CD1c-positive myeloid dendritic cell (primary cell): ENCODE data around the gene LRRC56.
A peak's percentile ranks its signal among the peaks of the same experiment; 100 is the strongest.

ENCODE experiments used
- DNase-seq: peaks from one replicate; pipeline ENCODE4 v3.0.0-alpha.2; 2016; ENCODE audit errors: extremely low spot score

The LRRC56 gene

DNA sequence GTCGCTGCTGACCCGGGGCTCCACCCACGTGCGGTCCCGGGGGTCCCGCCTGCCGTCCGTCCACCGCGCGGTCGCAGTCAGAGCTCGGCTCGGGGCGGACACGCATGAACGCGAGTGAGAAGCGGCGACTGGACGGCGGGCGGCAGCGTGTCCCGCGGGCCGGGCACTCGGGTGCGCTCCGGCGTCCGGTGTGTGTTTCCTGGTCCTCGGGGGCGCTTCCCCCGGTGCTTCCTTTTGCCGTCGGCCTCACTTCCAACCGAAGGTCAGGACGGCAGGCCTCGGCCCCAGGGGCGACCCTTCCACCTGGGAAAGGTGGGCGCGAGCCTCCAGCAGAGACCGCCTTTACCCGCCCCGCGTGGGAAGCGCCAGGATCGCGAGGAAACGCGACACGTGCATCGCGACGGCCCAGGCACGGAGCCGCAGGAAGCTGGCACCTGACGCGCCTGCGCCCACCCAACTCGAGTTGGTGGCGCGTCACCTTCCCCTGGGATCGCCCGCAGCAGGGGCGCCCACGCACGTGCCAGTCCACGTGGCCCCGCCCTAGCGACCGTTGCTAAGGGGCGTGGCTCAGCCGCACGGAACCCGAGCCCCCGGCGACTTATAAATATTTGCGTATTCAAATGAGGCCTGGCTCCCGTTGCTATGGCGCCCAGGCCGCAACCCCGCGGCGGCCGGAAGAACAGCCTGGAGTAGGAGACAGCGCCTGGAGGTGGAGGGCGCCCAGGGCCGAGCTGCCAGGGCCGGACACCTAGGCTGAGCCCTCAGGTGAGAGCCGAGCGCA lies at the start of gene LRRC56:
Gene LRRC56 (plus strand): TSS at position 687 of the 781 bp plus-strand sequence. CDS start 3,158 bp downstream, outside the sequence.
- DNase-seq, result peak; percentile 97

DNA sequence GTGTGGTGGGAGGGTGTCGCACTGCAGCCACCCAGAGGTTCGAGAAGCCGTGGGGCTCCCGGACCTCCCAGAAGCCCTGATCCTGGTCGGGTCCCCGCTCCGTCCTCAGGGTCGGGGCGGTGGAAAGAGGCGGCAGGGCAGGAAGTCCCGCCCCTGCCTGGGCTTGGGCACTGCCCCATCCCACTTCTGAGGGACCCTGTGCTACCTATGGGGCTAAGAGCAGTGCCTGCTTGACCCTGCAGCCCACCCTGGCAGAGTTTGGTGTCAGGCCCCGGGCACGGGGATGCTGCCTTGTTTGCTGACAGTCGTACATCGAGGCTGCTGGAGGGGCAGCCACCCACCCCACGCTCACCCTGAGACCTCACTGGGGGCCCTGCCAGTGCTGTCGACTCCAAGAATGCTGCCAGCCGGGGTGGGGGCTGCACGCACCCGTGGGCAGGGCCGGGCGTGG lies 49.7 kb upstream of the LRRC56 start:
- DNase-seq, result no peak

DNA sequence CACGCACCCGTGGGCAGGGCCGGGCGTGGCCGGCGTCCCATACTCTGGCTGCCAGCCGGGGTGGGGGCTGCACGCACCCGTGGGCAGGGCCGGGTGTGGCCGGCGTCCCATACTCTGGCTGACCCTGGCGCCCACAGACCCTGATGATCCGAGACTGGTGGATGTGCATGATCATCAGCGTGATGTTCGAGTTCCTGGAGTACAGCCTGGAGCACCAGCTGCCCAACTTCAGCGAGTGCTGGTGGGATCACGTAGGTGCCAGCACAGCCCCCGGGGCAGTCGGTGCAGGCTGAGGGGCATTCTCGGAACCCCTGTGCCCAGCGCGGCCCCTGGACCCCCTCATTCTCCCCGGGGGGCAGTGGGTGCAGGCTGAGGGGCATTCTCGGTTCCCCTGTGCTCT lies 49.3 kb upstream of the LRRC56 start:
- DNase-seq, result no peak

GRCh38 chr11:488579-488978 lies 48.7 kb upstream of the LRRC56 start:
- no peak for DNase-seq

- no peak for DNase-seq
Observed at GRCh38 chr11:488992-489391, 48.3 kb upstream of the LRRC56 start.

DNA sequence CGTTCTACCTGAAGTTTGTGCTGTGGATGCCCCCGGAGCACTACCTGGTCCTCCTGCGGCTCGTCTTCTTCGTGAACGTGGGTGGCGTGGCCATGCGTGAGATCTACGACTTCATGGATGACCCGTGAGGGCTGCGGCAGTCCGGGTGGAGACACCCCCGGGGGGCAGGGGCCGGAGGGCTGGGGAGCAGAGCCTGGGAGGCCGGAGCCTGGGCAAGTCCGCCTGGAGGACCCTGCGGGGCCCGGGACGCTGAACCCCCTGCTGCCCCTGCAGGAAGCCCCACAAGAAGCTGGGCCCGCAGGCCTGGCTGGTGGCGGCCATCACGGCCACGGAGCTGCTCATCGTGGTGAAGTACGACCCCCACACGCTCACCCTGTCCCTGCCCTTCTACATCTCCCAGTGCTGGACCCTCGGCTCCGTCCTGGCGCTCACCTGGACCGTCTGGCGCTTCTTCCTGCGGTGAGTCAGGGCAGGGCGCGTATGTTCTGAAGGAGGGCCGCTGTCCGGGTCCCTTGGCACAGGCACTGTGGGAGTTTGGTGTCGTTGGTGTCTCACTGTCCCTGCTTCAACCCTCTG lies 47.6 kb upstream of the LRRC56 start:
- DNase-seq, result no peak

- DNase-seq, result no peak
Observed at GRCh38 chr11:490186-490929, 47.0 kb upstream of the LRRC56 start.

- DNase-seq, result no peak
Observed at GRCh38 chr11:490930-491260, 46.4 kb upstream of the LRRC56 start.

- DNase-seq, result no peak
Observed at GRCh38 chr11:491358-491757, 46.0 kb upstream of the LRRC56 start.

GRCh38 chr11:492427-493226 lies 44.7 kb upstream of the LRRC56 start:
- no peak for DNase-seq

DNA sequence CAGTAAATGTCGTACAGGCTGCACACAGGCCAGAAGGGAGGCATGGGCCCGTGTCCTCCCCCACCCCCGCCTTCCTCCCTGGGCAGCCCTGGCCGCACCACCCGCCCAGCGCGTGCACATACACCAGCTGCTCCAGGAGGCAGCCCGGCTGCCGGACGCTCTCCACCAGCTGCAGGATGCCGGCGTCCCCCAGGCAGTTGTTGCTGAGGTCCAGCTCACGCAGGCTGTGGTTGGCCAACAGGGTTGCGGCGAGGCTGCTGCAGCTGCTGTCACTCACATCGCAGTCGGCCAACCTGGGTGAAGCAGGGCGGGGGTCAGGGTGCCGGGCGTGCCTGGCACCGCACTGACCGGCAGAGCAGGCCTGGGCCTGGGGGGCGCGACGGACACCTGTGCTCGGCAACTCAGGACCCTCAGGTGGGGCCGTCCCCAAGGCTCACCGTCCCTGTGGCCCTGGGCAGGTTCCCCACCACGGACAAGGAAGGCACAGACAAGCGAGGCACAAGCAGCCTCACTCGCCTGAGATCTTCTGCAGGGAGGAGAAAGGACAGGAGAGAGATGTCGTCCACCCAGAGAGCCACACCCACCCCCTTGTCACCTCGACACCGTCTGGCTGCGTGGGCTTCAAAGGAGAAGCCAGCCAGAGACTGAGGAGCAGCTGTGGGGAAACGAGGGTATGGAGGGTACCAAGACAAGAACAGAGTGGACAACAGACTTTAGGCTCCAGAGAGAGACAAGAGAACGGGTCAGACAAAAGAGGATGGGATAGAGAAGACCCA lies 42.4 kb upstream of the LRRC56 start:
- DNase-seq, result no peak

DNA sequence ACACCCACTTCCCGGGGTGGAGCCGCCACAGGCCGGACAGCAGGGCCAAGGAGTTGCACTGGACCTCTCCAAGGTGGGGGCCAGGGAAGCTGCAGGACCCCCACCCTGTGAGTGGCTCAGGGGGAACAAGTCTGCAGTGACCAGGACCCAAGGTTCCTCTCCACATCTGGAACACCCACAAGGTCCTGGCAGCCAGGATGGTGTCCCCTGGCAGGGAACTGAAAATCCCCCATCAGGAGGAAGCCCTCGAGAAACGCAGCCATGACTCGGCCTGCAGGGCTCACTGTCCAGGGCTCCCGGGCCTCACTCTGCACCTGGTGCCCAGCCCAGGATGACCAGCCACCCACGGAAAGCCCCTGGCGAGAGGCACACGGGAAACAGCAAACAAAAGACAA lies 41.8 kb upstream of the LRRC56 start:
- no peak for DNase-seq

GRCh38 chr11:496834-497564 lies 40.3 kb upstream of the LRRC56 start:
- DNase-seq, result no peak

GRCh38 chr11:497565-498296 lies 39.6 kb upstream of the LRRC56 start:
- DNase-seq, result no peak

GRCh38 chr11:498297-499181 lies 38.8 kb upstream of the LRRC56 start:
- no peak for DNase-seq

- DNase-seq, result no peak
Observed at GRCh38 chr11:499201-500076, 37.9 kb upstream of the LRRC56 start.

DNA sequence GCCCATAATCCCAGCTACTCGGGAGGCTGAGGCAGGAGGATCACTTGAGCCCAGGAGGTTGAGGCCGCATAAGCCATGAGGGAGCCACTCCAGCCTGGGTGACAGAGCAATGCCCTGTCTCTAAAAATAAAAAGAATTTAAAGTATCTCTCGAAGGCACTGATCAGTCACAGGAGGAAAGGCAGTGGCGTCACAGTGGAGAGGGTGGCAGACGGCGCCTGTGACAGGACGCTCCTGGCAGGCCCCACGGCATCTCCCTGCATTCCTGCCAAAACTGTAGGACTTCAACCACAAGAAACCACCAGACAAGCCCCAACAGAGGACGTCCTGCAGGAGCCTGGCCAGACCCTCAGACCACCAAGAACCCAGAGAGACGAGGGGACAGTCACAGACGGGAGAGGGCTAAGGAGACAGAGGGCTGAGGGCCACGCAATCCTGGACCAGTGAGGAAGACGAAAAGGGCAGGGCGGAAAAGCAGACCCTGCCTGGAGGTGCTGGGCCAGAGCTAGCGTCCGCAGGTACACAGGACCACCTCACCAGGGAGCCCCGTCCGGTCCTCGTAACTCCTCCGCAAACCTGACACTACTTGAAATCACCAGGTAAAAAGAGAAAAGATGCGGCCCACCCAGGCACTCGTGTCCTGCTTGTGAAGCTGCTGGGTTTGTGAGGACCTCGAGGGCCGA lies 36.2 kb upstream of the LRRC56 start:
- no peak for DNase-seq
